GM12878 (cell line): ENCODE results near the gene DDX10. TPM values are rescaled to one million over a fixed set of nuclear protein-coding genes. Genes with fewer than 3 reads are reported as not detected.

Experiments used
- ATAC-seq: fragments of 200-7000 bp; cut with Tn5 transposase; 3 replicates; pipeline ENCODE4 v1.9.1; 2020; ENCODE audit warnings: mild to moderate bottlenecking, moderate library complexity
- BruUV-seq: library from RNA; stranded (reverse); fragments of 400-500 nt; replicated peaks from 2 replicates; lab custom pipeline; 2021; lab: Mats Ljungman, UMichigan
- CTCF ChIA-PET: fragments of 300-600 bp; sonication (Branson Sonifier 250); formaldehyde crosslinking; extraction: SDS; loops from one replicate; lab custom pipeline; 2021; ENCODE audit warnings: inconsistent platforms; lab: Yijun Ruan, JAX
- POLR2A ChIA-PET: fragments of 350-600 bp; formaldehyde crosslinking; extraction: SDS; loops from one replicate; lab custom pipeline; 2021; ENCODE audit warnings: inconsistent platforms; lab: Charles Lee
- RAD21 ChIA-PET: fragments of 300-600 bp; sonication (Branson Sonifier 250); formaldehyde crosslinking; loops from one replicate; lab custom pipeline; 2023; ENCODE audit warnings: antibody characterized with exemption; ENCODE audit not compliant: unreplicated experiment; lab: Charles Lee
- SMC1A ChIA-PET: fragments of 300-600 bp; sonication (Branson Sonifier 250); formaldehyde crosslinking; loops from one replicate; lab custom pipeline; 2023; ENCODE audit not compliant: unreplicated experiment, uncharacterized antibody; lab: Charles Lee
- DNase-seq: peaks from one replicate; pipeline ENCODE4 v3.0.0-alpha.2; 2011; ENCODE audit warnings: low read depth, low spot score
- FAIRE-seq: peaks from 3 replicates; lab custom pipeline; 2011; peaks lifted over from hg19 to GRCh38; lab: Jason Lieb, UNC
- H2AFZ ChIP-seq: 2 replicates; pipeline ENCODE4 v1.6.0; 2011; ENCODE audit warnings: low read depth, low read length, control low read depth; ENCODE audit not compliant: control insufficient read depth
- H3K27ac ChIP-seq: 2 replicates; pipeline ENCODE4 v1.5.1; 2011; ENCODE audit warnings: control low read depth; ENCODE audit not compliant: control insufficient read depth, insufficient read depth
- H3K27me3 ChIP-seq, 2 experiments: replicated peaks in 1 of 2; 2 replicates each; pipeline versions ENCODE4 v1.6.0 to v1.6.1; 2011; ENCODE audit warnings: low read length in 1 of 2; ENCODE audit not compliant: control insufficient read depth in 2 of 2, insufficient read depth in 2 of 2
- H3K36me3 ChIP-seq, 2 experiments: 2 replicates each; pipeline ENCODE4 v1.5.1; 2011; ENCODE audit warnings: low read length in 1 of 2; ENCODE audit not compliant: control insufficient read depth in 2 of 2, insufficient read depth in 2 of 2
- H3K4me1 ChIP-seq: 2 replicates; pipeline ENCODE4 v1.6.1; 2011; ENCODE audit warnings: mild to moderate bottlenecking, low read length, moderate library complexity, mixed read lengths; ENCODE audit not compliant: control insufficient read depth, insufficient read depth
- H3K4me2 ChIP-seq: 2 replicates; pipeline ENCODE4 v1.6.0; 2011; ENCODE audit warnings: control low read depth; ENCODE audit not compliant: control insufficient read depth, insufficient read depth
- H3K4me3 ChIP-seq: fragments of 200-600 bp; sonication (generic); 2 replicates; pipeline ENCODE4 v1.5.1; 2016
- H3K79me2 ChIP-seq: 2 replicates; pipeline ENCODE4 v1.6.0; 2011; ENCODE audit warnings: low read length; ENCODE audit not compliant: control insufficient read depth, insufficient read depth
- H3K9ac ChIP-seq: 2 replicates; pipeline ENCODE4 v1.8.0; 2011; ENCODE audit warnings: low read length, control low read depth, mixed read lengths; ENCODE audit not compliant: control insufficient read depth, insufficient read depth
- H3K9me3 ChIP-seq: replicated peaks from 3 replicates; pipeline ENCODE4 v1.5.1; 2011; ENCODE audit warnings: mild to moderate bottlenecking, low read length; ENCODE audit not compliant: control insufficient read depth, insufficient read depth
- H4K20me1 ChIP-seq: 2 replicates; pipeline ENCODE4 v1.6.0; 2011; ENCODE audit not compliant: control insufficient read depth, insufficient read depth
- CEBPB ChIP-seq, 2 experiments: fragments of 150-350 bp in 1 of 2; IDR thresholded peaks; 2 replicates each; pipeline ENCODE4 v1.6.1; 2012 to 2014; ENCODE audit warnings: low read depth in 2 of 2, low read length in 2 of 2, borderline replicate concordance in 1 of 2, inconsistent platforms in 1 of 2
- HDAC2 ChIP-seq: fragments of 200-600 bp; sonication (generic); IDR thresholded peaks from 2 replicates; pipeline ENCODE4 v1.6.1; 2017
- HDAC6 ChIP-seq: fragments of 200-600 bp; sonication (generic); IDR thresholded peaks from one replicate; pipeline ENCODE4 v1.8.0; 2017; ENCODE audit warnings: antibody characterized with exemption; ENCODE audit not compliant: unreplicated experiment
- KLF5 ChIP-seq: fragments of 450-650 bp; IDR thresholded peaks from 2 replicates; pipeline ENCODE4 v1.6.1; 2014; ENCODE audit warnings: mild to moderate bottlenecking; ENCODE audit not compliant: partially characterized antibody
- NFYB ChIP-seq: IDR thresholded peaks from 2 replicates; pipeline ENCODE4 v1.6.1; 2011; ENCODE audit warnings: low read depth, mild to moderate bottlenecking, low read length, improper control_type of control experiment, moderate library complexity; ENCODE audit not compliant: insufficient read depth
- POLR2A ChIP-seq: IDR thresholded peaks from 2 replicates; pipeline ENCODE4 v1.6.1; 2011; ENCODE audit warnings: low read depth, mild to moderate bottlenecking, low read length
- SMAD5 ChIP-seq: IDR thresholded peaks from 2 replicates; pipeline ENCODE4 v1.6.1; 2016; ENCODE audit warnings: antibody characterized with exemption, low read depth
- ZNF207 ChIP-seq: fragments of 450-650 bp; IDR thresholded peaks from 2 replicates; pipeline ENCODE4 v1.6.1; 2014; ENCODE audit warnings: antibody characterized with exemption, mild to moderate bottlenecking, borderline replicate concordance
- in situ Hi-C: fragments of 300-500 bp; cut with MboI; formaldehyde crosslinking; loops from 9 replicates; pipeline ENCODE4 v1.14.3; 2018; ENCODE audit warnings: mixed read lengths
- intact Hi-C: fragments of 100-400 bp; cut with micrococcal nuclease; formaldehyde crosslinking; loops from one replicate; pipeline ENCODE4 v1.14.2; 2022; ENCODE audit not compliant: unreplicated experiment
- polyA plus RNA-seq, 11 experiments: library from polyadenylated mRNA; depleted of rRNA in 4 of 11; unstranded in 6 of 11; stranded (reverse) in 5 of 11; fragments of >200 nt; fragmentation: Nextera tagmentation in 4 of 11; fragmentation: Illumina TruSeq in 1 of 11; extraction: Ambion mirVana in 4 of 11; extraction: Trizol in 1 of 11; gene quantifications; 1 replicate in 1 of 11; 2 replicates in 10 of 11; pipeline versions ENCODE4 v1.2.1 to v1.2.3, GENCODE V29; 2011 to 2016; ENCODE audit warnings: inconsistent platforms in 2 of 11, missing spikeins in 2 of 11, low read depth in 1 of 11
- total RNA-seq, 4 experiments: library from RNA; depleted of rRNA in 3 of 4; stranded (reverse); fragments of >200 nt in 3 of 4; fragmentation: Illumina TruSeq in 1 of 4; extraction: Trizol in 1 of 4; gene quantifications; 2 replicates each; pipeline versions ENCODE4 v1.2.1 to v1.2.3, GENCODE V29; 2013 to 2021
- TF ChIP-seq, protein P1 (sequence below): IDR thresholded peaks from 2 replicates; pipeline ENCODE4 v1.6.1; 2012; ENCODE audit warnings: low read length, inconsistent platforms
- TF ChIP-seq, protein P2 (sequence below): fragments of 450-650 bp; IDR thresholded peaks from 2 replicates; pipeline ENCODE4 v1.6.1; 2017; ENCODE audit warnings: mild to moderate bottlenecking

DDX10 gene
- total and polyA plus RNA-seq, 10 of the 15 experiments (the other 5 are each of a cell fraction or from before 2014, with no cell fraction given), result 20.9 to 51.5 (median 31.9) TPM

DNA sequence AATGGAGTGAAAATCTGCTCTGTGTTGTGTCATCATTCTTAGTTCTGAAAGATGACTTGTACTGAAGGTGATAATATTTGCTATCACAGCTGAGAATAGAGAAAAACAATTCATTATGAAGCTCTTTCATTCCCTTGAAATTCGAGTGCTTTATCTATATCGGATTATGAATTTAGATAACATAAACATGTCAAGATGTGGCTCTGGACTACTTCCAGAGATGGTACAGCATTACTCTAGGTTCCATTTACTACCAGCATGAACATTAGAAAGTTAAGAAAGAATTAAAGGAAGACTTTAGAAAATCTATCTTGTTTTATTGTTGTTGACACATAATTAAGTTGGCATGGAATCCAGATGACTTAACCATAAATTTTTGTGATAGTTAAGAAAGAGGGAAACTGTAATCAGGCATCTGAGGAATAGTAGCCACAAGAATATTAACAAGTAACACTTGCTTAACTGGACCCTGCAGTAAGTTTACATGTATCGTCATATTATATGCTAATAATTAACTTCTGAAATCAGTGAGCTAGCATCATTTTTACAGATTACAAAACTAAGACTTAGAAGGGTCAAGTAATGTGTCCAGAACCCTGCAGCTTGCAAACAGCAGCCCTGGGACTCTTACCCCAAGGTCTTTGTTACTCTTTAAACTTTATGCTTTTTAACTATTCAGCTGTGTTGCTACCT is 182.6 kb downstream of the DDX10 start (continued):
- no peak for TF ChIP-seq NFYB
- TF ChIP-seq ZNF207, result no peak

DNA sequence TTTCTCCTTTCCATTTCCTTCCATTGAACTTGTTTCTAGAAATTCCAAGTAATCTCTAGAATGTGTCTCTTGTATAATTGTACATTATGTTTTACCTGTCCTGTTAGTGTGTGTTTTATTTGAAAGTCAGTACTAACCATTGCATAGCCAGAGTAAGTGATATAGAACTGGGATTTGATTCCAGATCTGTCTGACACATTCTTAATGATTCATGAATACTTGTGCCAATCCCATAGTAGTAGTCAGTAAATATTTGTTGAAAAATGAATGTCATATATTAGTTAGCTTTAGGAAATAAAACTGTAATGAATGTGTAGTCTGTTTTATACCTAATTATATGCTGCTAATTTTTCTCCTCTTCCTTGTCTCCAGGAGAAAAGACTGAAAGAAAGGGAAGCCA is 186.9 kb downstream of the DDX10 start:
- ChIA-PET CTCF (interaction anchor here (3.9 kb wide), 1 partner anchor 154 kb away, joined by 25 read pairs; no protein-coding TSS in a partner anchor), RAD21 (interaction anchor here (1.3 kb wide), 1 partner anchor 8 kb away, joined by 3 read pairs; no protein-coding TSS in a partner anchor), SMC1A (interaction anchor here (1.0 to 2.9 kb wide), 5 partner anchors 15 to 153 kb away, joined by 3 to 7 read pairs (median 3); no protein-coding TSS in a partner anchor), POLR2A (no interaction called here)
- Histone ChIP-seq H3K27ac (no peak overlapping the region), H3K4me2 (no peak overlapping the region), H3K36me3 (no peaks in the 10 kb centered on the region), H3K27me3 (no peaks in the 10 kb centered on the region), H3K4me3 (no peak overlapping the region), H3K4me1 (peaks cover 13% of the 10 kb centered on the region), H2AFZ (no peak overlapping the region), H3K9ac (no peak overlapping the region), H3K9me3 (no peaks in the 10 kb centered on the region), H3K79me2 (peaks cover 2% of the 10 kb centered on the region), H4K20me1 (no peaks in the 10 kb centered on the region)
- DNase-seq (no peak), FAIRE-seq (no peak), ATAC-seq (no peak)
- no TSS peak for BruUV-seq
- in situ Hi-C loops (no loop called here), intact Hi-C loops (no loop called here)
- TF ChIP-seq, protein P1, sequence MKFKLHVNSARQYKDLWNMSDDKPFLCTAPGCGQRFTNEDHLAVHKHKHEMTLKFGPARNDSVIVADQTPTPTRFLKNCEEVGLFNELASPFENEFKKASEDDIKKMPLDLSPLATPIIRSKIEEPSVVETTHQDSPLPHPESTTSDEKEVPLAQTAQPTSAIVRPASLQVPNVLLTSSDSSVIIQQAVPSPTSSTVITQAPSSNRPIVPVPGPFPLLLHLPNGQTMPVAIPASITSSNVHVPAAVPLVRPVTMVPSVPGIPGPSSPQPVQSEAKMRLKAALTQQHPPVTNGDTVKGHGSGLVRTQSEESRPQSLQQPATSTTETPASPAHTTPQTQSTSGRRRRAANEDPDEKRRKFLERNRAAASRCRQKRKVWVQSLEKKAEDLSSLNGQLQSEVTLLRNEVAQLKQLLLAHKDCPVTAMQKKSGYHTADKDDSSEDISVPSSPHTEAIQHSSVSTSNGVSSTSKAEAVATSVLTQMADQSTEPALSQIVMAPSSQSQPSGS, result no peak
- TF ChIP-seq HDAC2, result no peak
- TF ChIP-seq SMAD5, result no peak
- no peak for TF ChIP-seq KLF5
- TF ChIP-seq POLR2A, result no peak
- TF ChIP-seq CEBPB (IDR thresholded peaks at IDR 0.05; ENCODE audit: borderline replicate concordance in 1 of 2, low read depth in 2 of 2, low read length in 2 of 2), result no peak
- TF ChIP-seq, protein P2, sequence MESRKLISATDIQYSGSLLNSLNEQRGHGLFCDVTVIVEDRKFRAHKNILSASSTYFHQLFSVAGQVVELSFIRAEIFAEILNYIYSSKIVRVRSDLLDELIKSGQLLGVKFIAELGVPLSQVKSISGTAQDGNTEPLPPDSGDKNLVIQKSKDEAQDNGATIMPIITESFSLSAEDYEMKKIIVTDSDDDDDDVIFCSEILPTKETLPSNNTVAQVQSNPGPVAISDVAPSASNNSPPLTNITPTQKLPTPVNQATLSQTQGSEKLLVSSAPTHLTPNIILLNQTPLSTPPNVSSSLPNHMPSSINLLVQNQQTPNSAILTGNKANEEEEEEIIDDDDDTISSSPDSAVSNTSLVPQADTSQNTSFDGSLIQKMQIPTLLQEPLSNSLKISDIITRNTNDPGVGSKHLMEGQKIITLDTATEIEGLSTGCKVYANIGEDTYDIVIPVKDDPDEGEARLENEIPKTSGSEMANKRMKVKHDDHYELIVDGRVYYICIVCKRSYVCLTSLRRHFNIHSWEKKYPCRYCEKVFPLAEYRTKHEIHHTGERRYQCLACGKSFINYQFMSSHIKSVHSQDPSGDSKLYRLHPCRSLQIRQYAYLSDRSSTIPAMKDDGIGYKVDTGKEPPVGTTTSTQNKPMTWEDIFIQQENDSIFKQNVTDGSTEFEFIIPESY, result no peak
- no peak for TF ChIP-seq HDAC6
